ENCODE measurements around the gene FGD1.

Gene FGD1

DNA sequence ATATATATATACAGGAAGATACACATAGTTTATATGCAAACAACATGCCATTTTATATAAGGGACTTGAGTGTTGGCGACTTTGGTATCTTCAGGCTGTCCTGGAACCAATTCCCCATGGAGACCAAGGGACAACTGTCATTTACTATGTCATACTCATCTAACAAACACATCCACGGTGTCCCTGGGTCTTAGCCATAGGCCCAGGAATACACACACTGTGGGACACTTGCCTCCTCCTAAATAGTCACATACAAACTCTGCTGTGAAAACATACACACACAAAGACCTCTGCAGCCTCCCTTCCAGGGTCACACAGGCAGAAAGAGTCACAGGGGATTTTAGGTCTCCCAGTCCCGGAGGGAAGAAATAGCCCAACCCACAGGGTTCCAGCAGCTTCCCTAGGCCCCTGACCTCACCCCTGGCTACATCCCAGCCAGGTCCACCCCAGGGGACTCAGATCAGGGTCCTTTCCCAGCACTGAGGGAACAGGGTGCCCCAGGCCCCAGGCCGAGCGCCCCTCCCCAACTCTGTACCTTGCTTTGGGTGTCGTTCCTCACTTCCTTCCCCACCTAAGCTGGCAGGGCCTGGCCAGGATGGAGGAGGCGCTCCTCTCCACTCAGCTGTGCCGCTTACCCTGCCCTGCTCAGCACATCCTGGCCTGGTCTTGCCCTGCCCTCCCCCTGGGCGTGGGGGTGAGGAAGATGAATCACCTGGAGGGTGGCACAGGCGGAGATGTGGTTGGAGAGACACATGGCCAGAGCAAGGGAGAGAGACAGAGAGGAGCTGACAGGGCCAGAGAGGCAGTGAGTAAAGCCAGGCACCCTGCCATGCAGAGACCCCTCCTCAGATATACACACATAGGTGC, 21.8 kb downstream of the FGD1 start:
- no peak for DNase-seq (ENCODE audit: low read depth, low spot score)
- TF ChIP-seq, protein P1, sequence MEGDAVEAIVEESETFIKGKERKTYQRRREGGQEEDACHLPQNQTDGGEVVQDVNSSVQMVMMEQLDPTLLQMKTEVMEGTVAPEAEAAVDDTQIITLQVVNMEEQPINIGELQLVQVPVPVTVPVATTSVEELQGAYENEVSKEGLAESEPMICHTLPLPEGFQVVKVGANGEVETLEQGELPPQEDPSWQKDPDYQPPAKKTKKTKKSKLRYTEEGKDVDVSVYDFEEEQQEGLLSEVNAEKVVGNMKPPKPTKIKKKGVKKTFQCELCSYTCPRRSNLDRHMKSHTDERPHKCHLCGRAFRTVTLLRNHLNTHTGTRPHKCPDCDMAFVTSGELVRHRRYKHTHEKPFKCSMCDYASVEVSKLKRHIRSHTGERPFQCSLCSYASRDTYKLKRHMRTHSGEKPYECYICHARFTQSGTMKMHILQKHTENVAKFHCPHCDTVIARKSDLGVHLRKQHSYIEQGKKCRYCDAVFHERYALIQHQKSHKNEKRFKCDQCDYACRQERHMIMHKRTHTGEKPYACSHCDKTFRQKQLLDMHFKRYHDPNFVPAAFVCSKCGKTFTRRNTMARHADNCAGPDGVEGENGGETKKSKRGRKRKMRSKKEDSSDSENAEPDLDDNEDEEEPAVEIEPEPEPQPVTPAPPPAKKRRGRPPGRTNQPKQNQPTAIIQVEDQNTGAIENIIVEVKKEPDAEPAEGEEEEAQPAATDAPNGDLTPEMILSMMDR (IDR thresholded peaks at IDR 0.05; ENCODE audit: low read depth, low read length) = no peak
- in situ Hi-C loops (cut with HindIII; ENCODE audit: low sequenced_read_pairs) = no loop called here
- H3K4me3 ChIP-seq (ENCODE audit: low read depth, low read length) = no peak overlapping the region

DNA sequence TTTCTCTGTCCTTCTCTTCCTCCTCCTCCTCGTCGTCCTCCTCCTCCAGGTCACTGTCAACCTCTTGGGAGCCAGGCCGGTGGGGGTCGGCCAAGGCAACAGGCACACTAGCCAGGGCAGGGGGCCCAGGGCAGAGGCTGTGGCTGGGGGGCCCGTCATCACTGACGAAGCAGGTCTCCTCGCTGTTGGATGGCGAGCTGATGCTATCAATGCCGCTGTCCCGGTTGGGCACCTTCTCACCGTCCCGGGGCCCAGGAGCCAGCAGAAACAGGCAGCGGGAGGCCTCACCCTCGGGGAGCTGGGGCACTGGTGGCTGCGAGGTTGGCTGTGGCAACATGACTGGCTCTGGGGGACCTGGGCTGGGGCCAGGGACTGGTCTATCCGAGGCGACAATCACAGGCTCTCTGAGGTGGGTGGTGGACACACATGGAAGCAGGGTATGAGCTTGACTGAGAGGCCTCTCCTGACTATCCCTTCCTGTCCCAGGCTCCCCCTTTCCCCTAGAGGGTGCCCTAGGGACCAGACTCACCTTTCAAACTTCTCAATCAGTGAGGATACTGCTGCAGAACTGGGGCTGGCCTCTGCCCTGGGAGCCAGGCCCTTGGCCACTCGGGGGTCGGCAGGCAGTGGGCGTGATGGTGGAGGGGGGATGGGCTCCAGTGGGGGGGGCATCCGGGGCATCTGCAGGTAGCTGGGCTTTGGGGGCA, 25.8 kb downstream of the FGD1 start:
- TF ChIP-seq, protein P1 (IDR thresholded peaks at IDR 0.05; ENCODE audit: low read depth, low read length) = no peak
- no peak overlapping the region for H3K4me3 ChIP-seq (ENCODE audit: low read depth, low read length)
- in situ Hi-C loops (cut with HindIII; ENCODE audit: low sequenced_read_pairs) = no loop called here
- no peak for DNase-seq (ENCODE audit: low read depth, low spot score)

DNA sequence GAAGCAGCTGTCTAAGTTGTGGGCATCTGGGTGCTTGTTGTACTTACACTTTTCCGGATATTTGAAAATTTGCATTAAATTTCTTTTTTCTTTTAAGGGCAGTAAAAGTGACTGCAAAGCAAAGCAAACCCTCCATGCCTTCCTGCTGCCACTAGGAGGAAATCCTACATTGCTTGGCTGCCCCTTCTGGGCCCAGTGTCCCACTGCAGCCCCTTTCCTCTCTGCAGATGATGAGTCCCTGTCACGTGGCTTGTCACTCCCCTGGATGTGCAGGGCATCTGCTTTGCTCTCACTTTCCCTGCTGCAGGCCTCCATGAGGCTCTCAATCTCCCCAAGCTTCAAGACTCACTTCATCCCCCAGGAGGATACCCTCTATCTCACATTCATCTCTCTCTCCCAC, 43.1 kb downstream of the FGD1 start:
- TF ChIP-seq, protein P1 (IDR thresholded peaks at IDR 0.05; ENCODE audit: low read depth, low read length) = peak; percentile 29
- in situ Hi-C loops (cut with HindIII; ENCODE audit: low sequenced_read_pairs) = no loop called here
- no peak overlapping the region for H3K4me3 ChIP-seq (ENCODE audit: low read depth, low read length)
- peak; percentile 2 for DNase-seq (ENCODE audit: low read depth, low spot score)

DNA sequence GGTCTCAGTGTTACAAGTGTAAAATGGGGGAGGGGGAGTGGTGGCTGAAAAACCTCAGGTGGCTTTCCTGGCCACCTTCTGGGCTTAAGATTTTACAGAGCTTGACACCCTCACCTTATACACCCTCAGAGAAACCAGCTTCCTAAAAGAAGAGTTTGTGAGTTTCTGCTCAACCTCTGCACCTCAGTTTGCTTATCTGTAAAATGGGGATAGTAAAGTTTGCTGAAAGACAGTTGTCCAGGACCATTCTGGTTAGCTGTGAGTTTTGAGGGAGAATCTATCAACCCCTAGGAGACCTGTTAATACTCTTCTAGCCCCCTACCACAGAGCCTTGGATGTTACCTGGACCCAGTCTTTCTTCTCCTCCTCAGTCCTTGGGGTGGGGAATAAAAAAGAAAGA, 46.1 kb downstream of the FGD1 start:
- in situ Hi-C loops (cut with HindIII; ENCODE audit: low sequenced_read_pairs) = no loop called here

DNA sequence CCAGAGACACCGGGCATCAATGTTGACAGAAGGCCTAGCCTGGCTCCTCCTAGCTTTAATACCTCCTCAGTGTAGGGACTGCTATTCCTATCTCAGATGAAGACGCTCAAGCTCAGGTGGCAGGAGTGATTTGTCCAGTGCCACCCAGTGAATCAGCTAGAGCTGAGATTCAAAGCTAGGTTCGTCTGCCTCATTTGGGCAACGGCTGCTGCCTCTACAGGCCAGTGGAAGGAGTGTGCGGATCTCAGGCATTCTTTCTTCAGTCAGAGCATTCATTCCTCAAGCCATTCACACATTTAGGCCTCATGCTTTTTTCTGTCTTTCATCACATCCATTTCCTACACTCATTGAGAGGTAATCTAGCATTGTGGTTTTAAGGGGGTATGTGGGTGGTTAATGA, 48.6 kb downstream of the FGD1 start:
- in situ Hi-C loops (cut with HindIII; ENCODE audit: low sequenced_read_pairs) = no loop called here
- TF ChIP-seq, protein P1 (IDR thresholded peaks at IDR 0.05; ENCODE audit: low read depth, low read length) = no peak
- DNase-seq (ENCODE audit: low read depth, low spot score) = no peak
- H3K4me3 ChIP-seq (ENCODE audit: low read depth, low read length) = no peak overlapping the region

More for the DNA sequence above, 46.1 kb downstream of the FGD1 start:
- H3K4me3 ChIP-seq (ENCODE audit: low read depth, low read length) = no peak overlapping the region
- TF ChIP-seq, protein P1 (IDR thresholded peaks at IDR 0.05; ENCODE audit: low read depth, low read length) = no peak
- DNase-seq (ENCODE audit: low read depth, low spot score) = no peak

DNA sequence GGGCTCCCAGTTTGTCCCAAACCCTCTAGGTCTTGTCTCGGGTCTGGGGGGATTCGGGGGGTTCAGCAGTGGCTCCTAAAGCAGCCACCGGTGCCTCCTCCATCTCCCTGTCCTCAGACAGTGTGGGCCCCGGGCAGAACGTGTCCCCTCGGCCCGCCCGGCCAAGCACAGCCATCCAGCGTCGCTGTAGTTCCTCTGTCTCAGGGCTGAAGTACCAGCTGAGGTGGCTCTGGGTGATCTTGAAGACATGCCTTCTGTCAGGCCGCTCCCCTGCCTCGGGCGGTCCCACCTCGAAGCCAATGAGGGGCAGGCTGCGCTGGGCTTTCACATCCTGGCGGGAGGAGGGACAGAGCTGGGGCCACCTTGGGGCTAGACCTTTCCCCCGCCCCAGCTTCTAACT, 50.0 kb downstream of the FGD1 start:
- H3K4me3 ChIP-seq (ENCODE audit: low read depth, low read length) = no peak overlapping the region
- in situ Hi-C loops (cut with HindIII; ENCODE audit: low sequenced_read_pairs) = no loop called here
- DNase-seq (ENCODE audit: low read depth, low spot score) = no peak
- TF ChIP-seq, protein P1 (IDR thresholded peaks at IDR 0.05; ENCODE audit: low read depth, low read length) = no peak
